Fibroblast of pulmonary artery (primary cell): ENCODE data around the gene BRME1.

Experiments
- DNase-seq: peaks from one replicate; pipeline ENCODE4 v3.0.0-alpha.2; 2010; ENCODE audit warnings: low read depth
- H3K4me3 ChIP-seq: replicated peaks from 2 replicates; pipeline ENCODE4 v1.5.1; 2011; ENCODE audit warnings: low read depth, mild to moderate bottlenecking, control low read depth, low read length, moderate library complexity
- CTCF ChIP-seq: IDR thresholded peaks from 2 replicates; pipeline ENCODE4 v1.5.1; 2011; ENCODE audit warnings: mild to moderate bottlenecking, control low read depth, low read length, inconsistent platforms; ENCODE audit errors: missing control alignments

Gene BRME1

GRCh38 chr19:13882419-13882795, 23.5 kb downstream of the BRME1 start:
- DNase-seq = no peak
- H3K4me3 ChIP-seq = no peak overlapping the region
- no peak for TF ChIP-seq CTCF

GRCh38 chr19:13881692-13882418, 24.1 kb downstream of the BRME1 start:
- H3K4me3 ChIP-seq = no peak overlapping the region
- no peak for TF ChIP-seq CTCF
- DNase-seq = no peak

- no peak for DNase-seq
- no peak for TF ChIP-seq CTCF
- no peak overlapping the region for H3K4me3 ChIP-seq
These were observed 24.6 kb downstream of the BRME1 start for GRCh38 chr19:13881251-13881691.

GRCh38 chr19:13880059-13881043, 25.6 kb downstream of the BRME1 start:
- peak; percentile 96 for DNase-seq
- TF ChIP-seq CTCF = peak; percentile 97
- no peak overlapping the region for H3K4me3 ChIP-seq

- no peak for TF ChIP-seq CTCF
- H3K4me3 ChIP-seq = no peak overlapping the region
- no peak for DNase-seq
These were observed 28.6 kb downstream of the BRME1 start for GRCh38 chr19:13877303-13877702.

GRCh38 chr19:13876834-13877233, 29.1 kb downstream of the BRME1 start, which contains the start of gene NANOS3:
NANOS3 (plus strand) TSS chr19:13877134; CDS start chr19:13877249, 115 bp downstream.
- no peak for TF ChIP-seq CTCF
- DNase-seq = no peak
- no peak within 1 kb of the TSS for H3K4me3 ChIP-seq
